ENCODE results near the gene HPGD.
A peak's percentile ranks its signal among the peaks of the same experiment; 100 is the strongest.

The HPGD gene

GRCh38 chr4:174538876-174539250, 16.6 kb upstream of the HPGD start:
- H3K4me3 Mint-ChIP-seq, result no peak overlapping the region
- H3K4me1 Mint-ChIP-seq, result no peaks in the 10 kb centered on the region
- ATAC-seq, result no peak
- no peaks in the 10 kb centered on the region for H3K9me3 Mint-ChIP-seq
- H3K27ac Mint-ChIP-seq, result no peak overlapping the region
- no peaks in the 10 kb centered on the region for H3K36me3 Mint-ChIP-seq (ENCODE audit: low read depth)
- H3K27me3 Mint-ChIP-seq, result no peaks in the 10 kb centered on the region
- DNase-seq, result no peak

- Mint-ChIP-seq H3K36me3 (ENCODE audit: low read depth) (no peaks in the 10 kb centered on the region), H3K4me3 (no peak overlapping the region), H3K4me1 (no peaks in the 10 kb centered on the region), H3K27ac (no peak overlapping the region), H3K9me3 (no peaks in the 10 kb centered on the region), H3K27me3 (no peaks in the 10 kb centered on the region)
- DNase-seq, result no peak
- peak; percentile 61 for ATAC-seq
These were observed 16.0 kb upstream of the HPGD start for GRCh38 chr4:174538123-174538875.

- Mint-ChIP-seq H3K4me1 (no peaks in the 10 kb centered on the region), H3K9me3 (no peaks in the 10 kb centered on the region), H3K36me3 (ENCODE audit: low read depth) (no peaks in the 10 kb centered on the region), H3K4me3 (no peak overlapping the region), H3K27me3 (no peaks in the 10 kb centered on the region), H3K27ac (no peak overlapping the region)
- no peak for ATAC-seq
- DNase-seq, result no peak
These were observed 15.3 kb upstream of the HPGD start for GRCh38 chr4:174537634-174538033.

- H3K4me3 Mint-ChIP-seq, result no peak overlapping the region
- no peaks in the 10 kb centered on the region for H3K36me3 Mint-ChIP-seq (ENCODE audit: low read depth)
- no peak for ATAC-seq
- H3K27ac Mint-ChIP-seq, result no peak overlapping the region
- no peaks in the 10 kb centered on the region for H3K9me3 Mint-ChIP-seq
- H3K4me1 Mint-ChIP-seq, result peaks cover 2% of the 10 kb centered on the region
- no peaks in the 10 kb centered on the region for H3K27me3 Mint-ChIP-seq
- no peak for DNase-seq
These were observed 12.2 kb upstream of the HPGD start for GRCh38 chr4:174534461-174534860.

GRCh38 chr4:174532445-174532844, 10.2 kb upstream of the HPGD start:
- Mint-ChIP-seq H3K4me3 (no peak overlapping the region), H3K27me3 (no peaks in the 10 kb centered on the region), H3K4me1 (peaks cover 2% of the 10 kb centered on the region), H3K9me3 (no peaks in the 10 kb centered on the region), H3K36me3 (ENCODE audit: low read depth) (no peaks in the 10 kb centered on the region), H3K27ac (no peak overlapping the region)
- no peak for DNase-seq
- no peak for ATAC-seq

GRCh38 chr4:174531486-174531885, 9.2 kb upstream of the HPGD start:
- ATAC-seq (no peak), DNase-seq (no peak)
- Mint-ChIP-seq H3K27me3 (no peaks in the 10 kb centered on the region), H3K36me3 (ENCODE audit: low read depth) (no peaks in the 10 kb centered on the region), H3K4me3 (no peak overlapping the region), H3K4me1 (peaks cover 2% of the 10 kb centered on the region), H3K27ac (no peak overlapping the region), H3K9me3 (no peaks in the 10 kb centered on the region)

- Mint-ChIP-seq H3K9me3 (no peaks in the 10 kb centered on the region), H3K4me1 (peaks cover 3% of the 10 kb centered on the region), H3K36me3 (ENCODE audit: low read depth) (no peaks in the 10 kb centered on the region), H3K27me3 (peaks cover 18% of the 10 kb centered on the region), H3K27ac (no peak overlapping the region), H3K4me3 (no peak overlapping the region)
- DNase-seq (no peak), ATAC-seq (no peak)
These were observed 5.9 kb upstream of the HPGD start for GRCh38 chr4:174528226-174528625.

- Mint-ChIP-seq H3K9me3 (no peaks in the 10 kb centered on the region), H3K4me3 (no peak overlapping the region), H3K4me1 (peaks cover 14% of the 10 kb centered on the region), H3K36me3 (ENCODE audit: low read depth) (no peaks in the 10 kb centered on the region), H3K27me3 (peaks cover 30% of the 10 kb centered on the region), H3K27ac (no peak overlapping the region)
- DNase-seq (no peak), ATAC-seq (no peak)
These were observed 4.4 kb upstream of the HPGD start for GRCh38 chr4:174526731-174527130.

GRCh38 chr4:174524242-174524641, 2.0 kb upstream of the HPGD start:
- H3K9me3 Mint-ChIP-seq, result no peaks in the 10 kb centered on the region
- H3K36me3 Mint-ChIP-seq (ENCODE audit: low read depth), result no peaks in the 10 kb centered on the region
- H3K4me1 Mint-ChIP-seq, result peaks cover 20% of the 10 kb centered on the region
- ATAC-seq, result no peak
- H3K4me3 Mint-ChIP-seq, result no peak overlapping the region
- H3K27me3 Mint-ChIP-seq, result peaks cover 36% of the 10 kb centered on the region
- H3K27ac Mint-ChIP-seq, result no peak overlapping the region
- DNase-seq, result no peak

- Mint-ChIP-seq H3K36me3 (ENCODE audit: low read depth) (no peaks in the 10 kb centered on the region), H3K4me3 (peak overlapping the region; percentile 81), H3K9me3 (no peaks in the 10 kb centered on the region), H3K27ac (no peak overlapping the region), H3K4me1 (peaks cover 20% of the 10 kb centered on the region), H3K27me3 (peaks cover 36% of the 10 kb centered on the region)
- DNase-seq, result peak; percentile 4
- ATAC-seq, result peak; percentile 37
These were observed 871 bp upstream of the HPGD start for GRCh38 chr4:174523025-174523693.

GRCh38 chr4:174521800-174522182, 497 bp downstream of the HPGD start:
- Mint-ChIP-seq H3K27ac (no peak overlapping the region), H3K9me3 (no peaks in the 10 kb centered on the region), H3K4me3 (peak overlapping the region; percentile 76), H3K27me3 (peaks cover 36% of the 10 kb centered on the region), H3K36me3 (ENCODE audit: low read depth) (no peaks in the 10 kb centered on the region), H3K4me1 (peaks cover 20% of the 10 kb centered on the region)
- peak; percentile 17 for ATAC-seq
- no peak for DNase-seq

- Mint-ChIP-seq H3K4me1 (peaks cover 20% of the 10 kb centered on the region), H3K36me3 (ENCODE audit: low read depth) (no peaks in the 10 kb centered on the region), H3K4me3 (no peak overlapping the region), H3K27me3 (peaks cover 36% of the 10 kb centered on the region), H3K9me3 (no peaks in the 10 kb centered on the region), H3K27ac (no peak overlapping the region)
- ATAC-seq (no peak), DNase-seq (no peak)
These were observed 1.6 kb downstream of the HPGD start for GRCh38 chr4:174520660-174521059.

- no peaks in the 10 kb centered on the region for H3K36me3 Mint-ChIP-seq (ENCODE audit: low read depth)
- H3K27me3 Mint-ChIP-seq, result peaks cover 13% of the 10 kb centered on the region
- H3K9me3 Mint-ChIP-seq, result no peaks in the 10 kb centered on the region
- no peak overlapping the region for H3K4me3 Mint-ChIP-seq
- no peak overlapping the region for H3K27ac Mint-ChIP-seq
- H3K4me1 Mint-ChIP-seq, result peaks cover 15% of the 10 kb centered on the region
- ATAC-seq (no peak), DNase-seq (no peak)
These were observed 4.5 kb downstream of the HPGD start for GRCh38 chr4:174517502-174518445.

- no peak for DNase-seq
- no peak for ATAC-seq
- Mint-ChIP-seq H3K27ac (no peak overlapping the region), H3K4me3 (no peak overlapping the region), H3K27me3 (peaks cover 7% of the 10 kb centered on the region), H3K36me3 (ENCODE audit: low read depth) (no peaks in the 10 kb centered on the region), H3K4me1 (peaks cover 8% of the 10 kb centered on the region), H3K9me3 (no peaks in the 10 kb centered on the region)
These were observed 5.5 kb downstream of the HPGD start for GRCh38 chr4:174516794-174517193.

GRCh38 chr4:174516345-174516744, 5.9 kb downstream of the HPGD start:
- no peak overlapping the region for H3K27ac Mint-ChIP-seq
- no peak overlapping the region for H3K4me3 Mint-ChIP-seq
- H3K27me3 Mint-ChIP-seq, result peaks cover 3% of the 10 kb centered on the region
- no peak for ATAC-seq
- no peak for DNase-seq
- H3K36me3 Mint-ChIP-seq (ENCODE audit: low read depth), result no peaks in the 10 kb centered on the region
- peaks cover 4% of the 10 kb centered on the region for H3K4me1 Mint-ChIP-seq
- no peaks in the 10 kb centered on the region for H3K9me3 Mint-ChIP-seq
